Liver (tissue), 9 donors: Measurements from ENCODE around the gene ARFIP1. TPM values are rescaled to one million over a fixed set of nuclear protein-coding genes. Genes with fewer than 3 reads are reported as not detected.

Experiments used
- DNase-seq: peaks from one replicate; pipeline ENCODE4 v3.0.0-alpha.2; 2017; ENCODE audit warnings: low spot score
- H3K27ac ChIP-seq, 2 donors: one replicate each; pipeline ENCODE4 v1.7.0; 2013; ENCODE audit warnings: inconsistent platforms in 2 of 2, low read length in 2 of 2, control low read depth in 1 of 2, low read depth in 1 of 2, mild to moderate bottlenecking in 1 of 2
- H3K27me3 ChIP-seq, 4 donors: one replicate each; pipeline versions ENCODE4 v1.6.1 to v1.7.0; 2013; ENCODE audit warnings: low read length in 3 of 4, inconsistent platforms in 1 of 4, mild to moderate bottlenecking in 1 of 4, moderate library complexity in 1 of 4; ENCODE audit not compliant: control insufficient read depth in 4 of 4, insufficient read depth in 4 of 4
- H3K36me3 ChIP-seq, 4 donors: one replicate each; pipeline versions ENCODE4 v1.6.1 to v1.7.0; 2013; ENCODE audit warnings: low read length in 3 of 4, mild to moderate bottlenecking in 3 of 4, low read depth in 1 of 4, moderate library complexity in 1 of 4; ENCODE audit not compliant: control insufficient read depth in 4 of 4, insufficient read depth in 3 of 4
- H3K4me1 ChIP-seq, 4 donors: one replicate each; pipeline versions ENCODE4 v1.6.1 to v1.7.0; 2013; ENCODE audit warnings: low read length in 3 of 4, mild to moderate bottlenecking in 3 of 4, moderate library complexity in 1 of 4; ENCODE audit not compliant: control insufficient read depth in 4 of 4, insufficient read depth in 4 of 4
- H3K4me3 ChIP-seq, 3 donors: one replicate each; pipeline versions ENCODE4 v1.6.1 to v1.7.0; 2013; ENCODE audit warnings: low read length in 3 of 3, control low read depth in 1 of 3, low read depth in 1 of 3, mild to moderate bottlenecking in 1 of 3
- H3K9ac ChIP-seq, 2 donors: one replicate each; pipeline ENCODE4 v1.7.0; 2013; ENCODE audit warnings: low read length in 2 of 2, mild to moderate bottlenecking in 2 of 2, moderate library complexity in 2 of 2, control low read depth in 1 of 2, low read depth in 1 of 2
- H3K9me3 ChIP-seq, 4 donors: one replicate each; pipeline versions ENCODE4 v1.6.1 to v1.7.0; 2013; ENCODE audit warnings: low read length in 3 of 4; ENCODE audit not compliant: control insufficient read depth in 4 of 4
- ATF3 ChIP-seq: IDR thresholded peaks from 2 replicates; pipeline ENCODE4 v1.6.1; 2016; ENCODE audit warnings: antibody characterized with exemption
- CTCF ChIP-seq: fragments of 150-350 bp; IDR thresholded peaks from 2 replicates; pipeline ENCODE4 v1.5.1; 2017; ENCODE audit warnings: improper control_type of control experiment, low read depth, low read length; ENCODE audit not compliant: missing input control
- EGR1 ChIP-seq, 2 donors: IDR thresholded peaks; 2 replicates each; pipeline ENCODE4 v1.6.1; 2016 to 2018; ENCODE audit warnings: antibody characterized with exemption in 2 of 2, low read depth in 2 of 2
- FOXA1 ChIP-seq: IDR thresholded peaks from 2 replicates; pipeline ENCODE4 v1.6.1; 2016; ENCODE audit warnings: antibody characterized with exemption
- FOXA2 ChIP-seq: IDR thresholded peaks from 2 replicates; pipeline ENCODE4 v1.6.1; 2016; ENCODE audit warnings: antibody characterized with exemption
- GABPA ChIP-seq, 2 donors: IDR thresholded peaks in 1 of 2; conservative IDR thresholded peaks in 1 of 2; 2 replicates each; pipeline ENCODE4 v1.6.1; 2016; ENCODE audit warnings: antibody characterized with exemption in 2 of 2, mild to moderate bottlenecking in 1 of 2, moderate library complexity in 1 of 2
- HNF4G ChIP-seq: IDR thresholded peaks from 2 replicates; pipeline ENCODE4 v1.6.1; 2016; ENCODE audit warnings: antibody characterized with exemption
- JUND ChIP-seq, 2 donors: IDR thresholded peaks; 2 replicates each; pipeline ENCODE4 v1.6.1; 2016; ENCODE audit warnings: antibody characterized with exemption in 2 of 2
- MAX ChIP-seq: IDR thresholded peaks from 2 replicates; pipeline ENCODE4 v1.6.1; 2016; ENCODE audit warnings: antibody characterized with exemption
- REST ChIP-seq: IDR thresholded peaks from 2 replicates; pipeline ENCODE4 v1.6.1; 2016; ENCODE audit warnings: antibody characterized with exemption, mild to moderate bottlenecking
- RXRA ChIP-seq, 2 donors: IDR thresholded peaks; 2 replicates each; pipeline ENCODE4 v1.6.1; 2017 to 2018; ENCODE audit warnings: antibody characterized with exemption in 2 of 2, mild to moderate bottlenecking in 1 of 2
- TAF1 ChIP-seq: conservative IDR thresholded peaks from 2 replicates; pipeline ENCODE4 v1.6.1; 2016; ENCODE audit warnings: antibody characterized with exemption, mild to moderate bottlenecking
- YY1 ChIP-seq: IDR thresholded peaks from 2 replicates; pipeline ENCODE4 v1.6.1; 2016; ENCODE audit warnings: antibody characterized with exemption, mild to moderate bottlenecking
- ZBTB33 ChIP-seq: IDR thresholded peaks from 2 replicates; pipeline ENCODE4 v1.6.1; 2016; ENCODE audit warnings: antibody characterized with exemption
- WGBS: extraction: QIAGEN DNeasy Blood & Tissue Kit; methylation state at CpG from one replicate; pipeline ENCODE4 v1.1.7; 2013; 5-methylcytosine and 5-hydroxymethylcytosine counted together
- polyA plus RNA-seq, 2 donors: library from polyadenylated mRNA; stranded (reverse) in 1 of 2; unstranded in 1 of 2; fragments of 200-250 nt in 1 of 2; fragments of >200 nt in 1 of 2; fragmentation: Nextera tagmentation in 1 of 2; extraction: Ambion mirVana in 1 of 2; gene quantifications; one replicate each; pipeline versions ENCODE4 v1.2.1 to v1.2.3, GENCODE V29; 2013 to 2015
- total RNA-seq, 2 donors: library from RNA; depleted of rRNA; stranded (reverse); fragments of >200 nt; gene quantifications; one replicate each; pipeline ENCODE4 v1.2.3, GENCODE V29; 2014
- donor health status: healthy.
- donor health status: healthy.
- donor health status: healthy.
- donor health status: healthy.
- donor health status: healthy.

Gene ARFIP1
- total and polyA plus RNA-seq, 4 donors = 6.8 to 16.8 (median 14.9) TPM

- WGBS = 93% methylated on average over 1 of the region's 1 CpG
- no peak for DNase-seq
- Histone ChIP-seq H3K4me3 (no peak overlapping the region), H3K9ac (no peak overlapping the region), H3K36me3 (no peaks in the 10 kb centered on the region), H3K27me3 (no peaks in the 10 kb centered on the region), H3K27ac (no peak overlapping the region), H3K9me3 (no peaks in the 10 kb centered on the region), H3K4me1 (no peaks in the 10 kb centered on the region)
- TF ChIP-seq JUND (IDR thresholded peaks at IDR 0.05) (no peak), EGR1 (IDR thresholded peaks at IDR 0.05; ENCODE audit: low read depth in 2 of 2) (no peak), ZBTB33 (no peak), FOXA2 (no peak), FOXA1 (no peak), GABPA (IDR thresholded peaks at IDR 0.05 in 1 of 2, conservative IDR thresholded peaks at IDR 0.05 in 1 of 2) (no peak), HNF4G (no peak), TAF1 (no peak), ATF3 (no peak), CTCF (no peak), REST (no peak), RXRA (IDR thresholded peaks at IDR 0.05) (no peak)
These were observed 23.8 kb downstream of the ARFIP1 start for GRCh38 chr4:152803541-152803940.

- WGBS = 72% methylated on average over 2 of the region's 2 CpGs
- Histone ChIP-seq H3K27ac (no peak overlapping the region), H3K9me3 (no peaks in the 10 kb centered on the region), H3K4me3 (no peak overlapping the region), H3K4me1 (no peaks in the 10 kb centered on the region), H3K27me3 (no peaks in the 10 kb centered on the region), H3K9ac (no peak overlapping the region), H3K36me3 (no peaks in the 10 kb centered on the region)
- TF ChIP-seq RXRA (IDR thresholded peaks at IDR 0.05) (no peak), GABPA (IDR thresholded peaks at IDR 0.05 in 1 of 2, conservative IDR thresholded peaks at IDR 0.05 in 1 of 2) (no peak), MAX (no peak), HNF4G (no peak), YY1 (no peak)
- no peak for DNase-seq
These were observed 25.4 kb downstream of the ARFIP1 start for GRCh38 chr4:152805071-152805650.
